Heart right ventricle (tissue), 16 donors: ENCODE data around the gene PUSL1. TPM values are rescaled to one million over a fixed set of nuclear protein-coding genes. Genes with fewer than 3 reads are reported as not detected.
A peak's percentile ranks its signal among the peaks of the same experiment; 100 is the strongest.

Experiments used
- ATAC-seq, 8 donors: fragments of 200-7000 bp; cut with Tn5 transposase; one replicate each; pipeline ENCODE4 v1.9.1; 2020; ENCODE audit warnings: mild to moderate bottlenecking in 8 of 8, moderate library complexity in 8 of 8, moderate number of reproducible peaks in 1 of 8
- DNase-seq, 2 donors: peaks; one replicate each; pipeline ENCODE4 v3.0.0-alpha.2; 2020
- H3K27ac ChIP-seq, 10 donors: fragments of 200-600 bp; sonication (generic) in 2 of 10; one replicate each; pipeline versions ENCODE4 v1.5.0 to v1.8.0; 2020 to 2022; ENCODE audit warnings: mild to moderate bottlenecking in 3 of 10
- H3K27me3 ChIP-seq, 7 donors: fragments of 200-600 bp; one replicate each; pipeline ENCODE4 v1.8.0; 2021 to 2022; ENCODE audit warnings: mild to moderate bottlenecking in 2 of 7
- H3K36me3 ChIP-seq, 9 donors: fragments of 200-600 bp; sonication (generic) in 1 of 9; one replicate each; pipeline versions ENCODE4 v1.5.0 to v1.8.0; 2020 to 2022; ENCODE audit warnings: mild to moderate bottlenecking in 2 of 9
- H3K4me1 ChIP-seq, 9 donors: fragments of 200-600 bp; sonication (generic) in 1 of 9; one replicate each; pipeline versions ENCODE4 v1.5.0 to v1.8.0; 2020 to 2022; ENCODE audit warnings: mild to moderate bottlenecking in 4 of 9
- H3K4me3 ChIP-seq, 10 donors: fragments of 200-600 bp; sonication (generic) in 2 of 10; one replicate each; pipeline versions ENCODE4 v1.5.0 to v1.8.0; 2020 to 2022; ENCODE audit warnings: mild to moderate bottlenecking in 7 of 10, moderate library complexity in 2 of 10
- H3K9me3 ChIP-seq, 11 donors: fragments of 200-600 bp in 10 of 11; sonication (generic) in 2 of 11; one replicate each; pipeline versions ENCODE4 v1.5.0 to v1.8.0; 2013 to 2022; ENCODE audit warnings: mild to moderate bottlenecking in 2 of 11, control low read depth in 1 of 11, moderate library complexity in 1 of 11
- CTCF ChIP-seq, 9 donors: fragments of 200-600 bp; sonication (generic) in 2 of 9; IDR thresholded peaks; one replicate each; pipeline versions ENCODE4 v1.5.0 to v1.8.0; 2021 to 2022; ENCODE audit warnings: antibody characterized with exemption in 9 of 9, mild to moderate bottlenecking in 5 of 9, moderate library complexity in 1 of 9
- WGBS, 2 donors: extraction: QIAGEN DNeasy Blood & Tissue Kit; methylation state at CpG; one replicate each; pipeline ENCODE4 v1.1.7; 2013; ENCODE audit warnings: inconsistent platforms in 1 of 2; 5-methylcytosine and 5-hydroxymethylcytosine counted together
- intact Hi-C, 10 donors: fragments of 100-400 bp; cut with DNase I; formaldehyde crosslinking; loops; one replicate each; pipeline versions ENCODE4 v1.11.1 to v1.14.2; 2022
- polyA plus RNA-seq, 2 donors: library from polyadenylated mRNA; stranded (reverse); fragments of 200-250 nt; gene quantifications; one replicate each; pipeline ENCODE4 v1.2.3, GENCODE V29; 2013
- total RNA-seq, 10 donors: library from RNA; stranded (reverse); fragmentation: NEBNext Ultra II Directional in 3 of 10; extraction: Animal tissue kit (Norgen Biotek cat#: 25700) in 3 of 10; gene quantifications; one replicate each; pipeline versions ENCODE4 v1.2.1 to v1.2.4, GENCODE V29; 2021 to 2023
- donor health status: Arrhythmogenic right ventricular cardiomyopathy.
- donor health status: ischemic (EF 13 %, LVEDD 7.1; RV severe dilation, severe dysfunction).
- donor health status: healthy with polysubstance abuse.
- donor health status: DM: no; HTN: yes; CAD: no.
- donor health status: DM: no; HTN: no; CAD: no.
- donor health status: ischemic (EF 25% LVEDD 6.9; RV normal size, moderate dysfunction).
- donor health status: ischemic (EF 25% LVEDD 5.7; RV mildly dilated, moderate dysfunction).
- donor health status: healthy.
- donor health status: DM: yes; HTN: yes; CAD: no.
- donor health status: Ischemic cardiomyopathy.
- donor health status: ischemic (EF 35%, LVEDD 5.7; RV mildly dilated, moderate dysfunction).
- donor health status: nonischemic (EF 11% LVEDD 7.7; RV severe dilation, severe dysfunction).
- donor health status: DM: yes; HTN: yes; CAD: no.
- donor health status: PGD.
- donor health status: ischemic (EF 29% LVEDD 5.4; RV normal size, mild dysfunction).
- donor health status: nonischemic (EF 23%, LVEDD 6.1; RV moderate dilation, normal function).

PUSL1 gene
- total and polyA plus RNA-seq, 12 donors: 5.6 to 17.8 (median 9.1) TPM

- no peak for TF ChIP-seq CTCF (IDR thresholded peaks at IDR 0.05)
- Histone ChIP-seq H3K27ac (peak within 1 kb of the TSS; percentile 90 to 99 (median 94)), H3K4me1 (peaks cover 11 to 74% (median 53%) of the 10 kb centered on the region in 9 donors), H3K36me3 (peaks cover 0 to 51% (median 24%) of the 10 kb centered on the region in 9 donors), H3K27me3 (no peaks in the 10 kb centered on the region), H3K4me3 (peak within 1 kb of the TSS; percentile 69 to 100 (median 98)), H3K9me3 (no peaks in the 10 kb centered on the region)
- intact Hi-C loops: loop anchor here in 1 of 10 donors (2.0 kb wide), 1 partner anchor 24 kb away; the partner anchor contains the start of gene DVL1
- ATAC-seq (peak; percentile 77 to 90 (median 82)), DNase-seq (peak; percentile 94 to 97)
- WGBS, 2 donors: 0 to 3% methylated on average over 63 to 84 of the region's 84 CpGs
These were observed 16.3 kb downstream of the PUSL1 start, which contains the start of the genes CPTP and INTS11 for GRCh38 chr1:1324524-1325287. TSS of gene CPTP (plus strand) at chr1:1324802. CDS start at chr1:1326911, 2,109 bp downstream. TSS of gene INTS11 (minus strand) at chr1:1324660. CDS start at chr1:1324608, 52 bp downstream.

- 28 to 46% methylated on average over 16 of the region's 16 CpGs for WGBS, 2 donors
- Histone ChIP-seq H3K36me3 (peaks cover 0 to 43% (median 16%) of the 10 kb centered on the region in 9 donors), H3K4me1 (peaks cover 14 to 79% (median 53%) of the 10 kb centered on the region in 9 donors), H3K4me3 (peak overlapping the region; percentile 69 to 100 (median 98)), H3K9me3 (no peaks in the 10 kb centered on the region), H3K27ac (peak overlapping the region; percentile 90 to 99 (median 94)), H3K27me3 (no peaks in the 10 kb centered on the region)
- ATAC-seq (peak in 6 of 8 donors; percentile 1 to 74 (median 64)), DNase-seq (peak; percentile 63 to 80)
- no peak for TF ChIP-seq CTCF (IDR thresholded peaks at IDR 0.05)
- intact Hi-C loops: loop anchor here in 1 of 10 donors (2.0 kb wide), 1 partner anchor 23 kb away; the partner anchor contains the start of gene DVL1
These were observed 17.1 kb downstream of the PUSL1 start for GRCh38 chr1:1325288-1326074.

- ATAC-seq (no peak), DNase-seq (no peak)
- H3K36me3 ChIP-seq: peaks cover 0 to 37% (median 16%) of the 10 kb centered on the region in 9 donors
- H3K4me3 ChIP-seq: peak overlapping the region in 9 of 10 donors; percentile 80 to 100 (median 99)
- H3K9me3 ChIP-seq: no peaks in the 10 kb centered on the region
- intact Hi-C loops: no loop called here
- TF ChIP-seq CTCF (IDR thresholded peaks at IDR 0.05): no peak
- H3K27ac ChIP-seq: peak overlapping the region; percentile 90 to 99 (median 94)
- H3K4me1 ChIP-seq: peaks cover 19 to 79% (median 54%) of the 10 kb centered on the region in 9 donors
- H3K27me3 ChIP-seq: no peaks in the 10 kb centered on the region
- WGBS, 2 donors: 42 to 43% methylated on average over 8 of the region's 8 CpGs
These were observed 17.7 kb downstream of the PUSL1 start for GRCh38 chr1:1326075-1326605.

- H3K4me1 ChIP-seq: peaks cover 19 to 73% (median 46%) of the 10 kb centered on the region in 9 donors
- no peaks in the 10 kb centered on the region for H3K27me3 ChIP-seq
- DNase-seq (no peak), ATAC-seq (no peak)
- H3K4me3 ChIP-seq: no peak overlapping the region
- no peak for TF ChIP-seq CTCF (IDR thresholded peaks at IDR 0.05)
- no peaks in the 10 kb centered on the region for H3K9me3 ChIP-seq
- no peak overlapping the region for H3K27ac ChIP-seq
- H3K36me3 ChIP-seq: peaks cover 0 to 32% (median 16%) of the 10 kb centered on the region in 9 donors
- intact Hi-C loops: no loop called here
- WGBS, 2 donors: 92 to 93% methylated on average over 40 of the region's 40 CpGs
These were observed 18.9 kb downstream of the PUSL1 start for GRCh38 chr1:1327291-1327690.
